Measurements from ENCODE around the gene ZNF33B. TPM values are rescaled to one million over a fixed set of nuclear protein-coding genes. Genes with fewer than 3 reads are reported as not detected.
"Not testable (repeated sequence)": the region's sequence is repeated elsewhere in the genome, so short reads cannot be mapped to it uniquely, and the experiment has no call there.

ZNF33B gene
- total RNA-seq, 4 donors from 2014 or later, result 14.7 to 35.9 (median 17.8) TPM

DNA sequence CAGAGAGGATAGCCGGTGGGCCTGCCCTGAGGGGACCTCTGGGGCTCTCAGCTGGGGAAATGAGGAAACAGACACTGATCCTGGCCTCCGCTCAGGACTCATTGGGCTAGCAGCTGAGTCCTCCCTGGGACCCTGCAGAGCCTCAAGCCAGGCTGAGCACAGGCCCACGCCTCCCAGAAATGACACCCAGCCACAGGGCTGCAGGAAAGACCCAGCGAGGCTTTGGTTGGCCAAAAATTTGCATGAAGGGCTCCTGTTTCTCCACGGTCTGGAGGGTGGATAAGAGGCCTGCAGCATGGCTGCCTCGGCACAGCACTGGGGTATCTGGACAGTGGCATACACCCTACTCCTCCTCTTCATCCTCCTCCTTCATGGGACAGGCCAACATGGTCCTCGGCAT, 60.4 kb downstream of the ZNF33B start:
- H3K4me3 ChIP-seq (ENCODE audit: low read depth, poor library complexity, severe bottlenecking), result no peak overlapping the region
- intact Hi-C loops (cut with DNase I; ENCODE audit: low total_unique reads), result no loop called here
- TF ChIP-seq, protein P1, sequence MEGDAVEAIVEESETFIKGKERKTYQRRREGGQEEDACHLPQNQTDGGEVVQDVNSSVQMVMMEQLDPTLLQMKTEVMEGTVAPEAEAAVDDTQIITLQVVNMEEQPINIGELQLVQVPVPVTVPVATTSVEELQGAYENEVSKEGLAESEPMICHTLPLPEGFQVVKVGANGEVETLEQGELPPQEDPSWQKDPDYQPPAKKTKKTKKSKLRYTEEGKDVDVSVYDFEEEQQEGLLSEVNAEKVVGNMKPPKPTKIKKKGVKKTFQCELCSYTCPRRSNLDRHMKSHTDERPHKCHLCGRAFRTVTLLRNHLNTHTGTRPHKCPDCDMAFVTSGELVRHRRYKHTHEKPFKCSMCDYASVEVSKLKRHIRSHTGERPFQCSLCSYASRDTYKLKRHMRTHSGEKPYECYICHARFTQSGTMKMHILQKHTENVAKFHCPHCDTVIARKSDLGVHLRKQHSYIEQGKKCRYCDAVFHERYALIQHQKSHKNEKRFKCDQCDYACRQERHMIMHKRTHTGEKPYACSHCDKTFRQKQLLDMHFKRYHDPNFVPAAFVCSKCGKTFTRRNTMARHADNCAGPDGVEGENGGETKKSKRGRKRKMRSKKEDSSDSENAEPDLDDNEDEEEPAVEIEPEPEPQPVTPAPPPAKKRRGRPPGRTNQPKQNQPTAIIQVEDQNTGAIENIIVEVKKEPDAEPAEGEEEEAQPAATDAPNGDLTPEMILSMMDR (IDR thresholded peaks at IDR 0.05), result no peak
- TF ChIP-seq POLR2A (IDR thresholded peaks at IDR 0.05), result no peak
- WGBS, 2 donors, result 71 to 83% methylated on average over 4 to 6 of the region's 7 CpGs
- DNase-seq (ENCODE audit: low spot score in 2 of 2), result no peak

DNA sequence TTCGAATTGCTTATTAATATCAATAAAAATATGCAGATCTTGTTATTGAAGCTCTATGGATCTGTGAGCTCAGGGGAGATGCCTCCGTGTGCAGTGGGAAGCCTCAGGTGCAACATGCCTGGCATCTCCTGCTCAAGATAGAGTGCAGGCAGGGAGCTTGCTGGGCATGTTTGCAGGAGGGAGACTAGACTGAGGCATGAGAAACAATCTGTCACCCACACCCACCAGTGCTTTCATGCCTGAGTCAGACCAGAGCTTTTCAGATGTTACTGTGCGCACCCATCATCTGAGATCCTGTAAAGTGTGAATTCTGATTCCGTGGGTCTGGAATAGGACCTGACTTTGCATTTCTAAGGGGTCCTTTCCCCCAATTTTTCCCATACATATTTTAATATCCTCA, 62.0 kb downstream of the ZNF33B start:
- intact Hi-C loops (cut with DNase I; ENCODE audit: low total_unique reads), result no loop called here
- no peak for DNase-seq (ENCODE audit: low spot score in 2 of 2)
- 89 to 93% methylated on average over 4 of the region's 4 CpGs for WGBS, 2 donors
- TF ChIP-seq, protein P1 (IDR thresholded peaks at IDR 0.05), result no peak
- no peak for TF ChIP-seq POLR2A (IDR thresholded peaks at IDR 0.05)
- no peak overlapping the region for H3K4me3 ChIP-seq (ENCODE audit: low read depth, poor library complexity, severe bottlenecking)

DNA sequence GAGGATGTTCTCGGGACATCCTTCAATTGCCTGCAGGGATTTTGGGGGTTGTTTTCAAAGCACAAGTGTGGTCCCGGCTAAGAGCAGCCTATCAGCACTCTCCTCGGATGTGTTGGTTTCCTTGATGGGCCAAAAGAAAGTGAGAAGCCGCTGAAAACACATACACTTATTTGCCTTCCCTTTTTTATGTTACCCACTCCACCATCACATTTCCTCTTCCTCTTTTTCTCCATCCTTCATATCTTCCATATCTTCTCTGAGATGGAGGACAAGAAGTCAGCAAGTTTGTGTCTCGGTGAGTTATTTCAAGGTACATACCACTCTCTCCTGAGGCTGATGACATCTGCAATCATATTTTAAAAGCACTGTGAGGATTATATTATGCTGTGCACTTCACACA, 64.0 kb downstream of the ZNF33B start:
- TF ChIP-seq POLR2A (IDR thresholded peaks at IDR 0.05), result no peak
- TF ChIP-seq, protein P1 (IDR thresholded peaks at IDR 0.05), result no peak
- intact Hi-C loops (cut with DNase I; ENCODE audit: low total_unique reads), result no loop called here
- 79% methylated on average over 5 of the region's 5 CpGs for WGBS, 2 donors
- no peak for DNase-seq (ENCODE audit: low spot score in 2 of 2)
- H3K4me3 ChIP-seq (ENCODE audit: low read depth, poor library complexity, severe bottlenecking), result no peak overlapping the region

DNA sequence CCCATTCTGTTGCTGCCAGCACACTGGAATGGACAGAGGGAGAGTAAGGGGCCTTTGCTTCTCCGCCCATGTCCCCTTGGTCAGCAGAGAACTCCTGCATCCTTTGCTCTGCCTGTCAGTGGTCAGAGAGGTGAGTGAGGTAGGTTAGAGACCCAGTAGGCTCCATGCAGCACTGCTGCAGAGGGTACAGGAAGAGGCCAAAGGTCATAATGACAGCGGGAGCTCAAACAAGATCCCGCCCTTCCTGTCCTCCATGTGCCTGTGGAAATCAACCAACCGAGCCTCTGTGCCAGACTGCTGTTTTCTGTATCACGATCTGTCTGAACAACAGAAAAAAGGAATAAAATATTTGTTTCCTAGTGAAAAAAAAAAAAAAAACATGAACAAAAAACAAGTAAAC, 81.4 kb downstream of the ZNF33B start:
- TF ChIP-seq, protein P1 (IDR thresholded peaks at IDR 0.05), result no peak
- TF ChIP-seq POLR2A (IDR thresholded peaks at IDR 0.05), result no peak
- 73 to 79% methylated on average over 5 of the region's 5 CpGs for WGBS, 2 donors
- no peak overlapping the region for H3K4me3 ChIP-seq (ENCODE audit: low read depth, poor library complexity, severe bottlenecking)
- DNase-seq (ENCODE audit: low spot score in 2 of 2), result no peak
- intact Hi-C loops (cut with DNase I; ENCODE audit: low total_unique reads), result no loop called here

DNA sequence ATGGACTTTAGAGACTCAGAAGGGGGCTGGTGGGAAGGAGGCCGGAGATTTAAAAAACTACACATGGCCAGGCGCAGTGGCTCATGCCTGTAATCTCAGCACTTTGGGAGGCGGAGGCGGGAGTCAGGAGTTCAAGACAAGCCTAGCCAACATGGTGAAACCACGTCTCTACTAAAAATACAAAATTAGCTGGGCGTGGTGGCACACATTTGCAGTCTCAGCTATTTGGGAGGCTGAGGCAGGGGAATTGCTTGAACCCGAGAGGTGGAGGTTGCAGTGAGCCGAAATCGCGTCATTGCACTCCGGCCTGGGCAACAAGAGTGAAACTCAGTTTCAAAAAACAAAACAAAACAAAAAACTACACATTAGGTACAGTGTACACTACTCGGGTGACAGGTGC, 84.8 kb downstream of the ZNF33B start:
- intact Hi-C loops (cut with DNase I; ENCODE audit: low total_unique reads); H3K4me3 ChIP-seq (ENCODE audit: low read depth, poor library complexity, severe bottlenecking); DNase-seq (ENCODE audit: low spot score in 2 of 2): not testable (repeated sequence)
- 90 to 91% methylated on average over 12 of the region's 12 CpGs for WGBS, 2 donors

DNA sequence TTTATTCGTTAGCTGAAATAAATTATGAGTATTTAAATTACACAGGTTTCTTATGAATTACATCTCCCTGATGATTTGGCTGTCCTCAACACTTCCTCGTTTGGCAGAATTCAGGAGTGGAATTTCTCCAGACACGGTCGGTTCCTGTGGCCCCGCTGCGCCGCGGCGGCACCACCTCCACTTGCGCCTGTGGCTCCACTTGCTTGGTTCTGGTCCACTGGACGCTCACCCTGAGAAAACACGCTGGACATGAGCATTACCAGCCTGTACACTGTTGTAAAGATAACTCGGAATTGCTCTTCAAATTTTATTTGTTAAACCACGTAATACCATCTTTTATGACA, 85.3 kb downstream of the ZNF33B start:
- WGBS, 2 donors, result 4 to 6% methylated on average over 14 of the region's 14 CpGs
- no peak for TF ChIP-seq POLR2A (IDR thresholded peaks at IDR 0.05)
- TF ChIP-seq, protein P1 (IDR thresholded peaks at IDR 0.05), result no peak

More for the DNA sequence above, 85.3 kb downstream of the ZNF33B start:
- no peak overlapping the region for H3K4me3 ChIP-seq (ENCODE audit: low read depth, poor library complexity, severe bottlenecking)
- intact Hi-C loops (cut with DNase I; ENCODE audit: low total_unique reads), result no loop called here
- DNase-seq (ENCODE audit: low spot score in 2 of 2), result no peak

Measured in lower leg skin (tissue), 4 donors.